Lung (tissue), 12 donors: ENCODE results near the gene KPTN. TPM values are rescaled to one million over a fixed set of nuclear protein-coding genes. Genes with fewer than 3 reads are reported as not detected.
"Not testable (repeated sequence)": the region's sequence is repeated elsewhere in the genome, so short reads cannot be mapped to it uniquely, and the experiment has no call there.

Source experiments
- ATAC-seq: fragments of 200-7000 bp; cut with Tn5 transposase; one replicate; pipeline ENCODE4 v1.9.1; 2020; ENCODE audit warnings: moderate number of reproducible peaks; ENCODE audit not compliant: insufficient read depth, low FRiP score
- DNase-seq, 3 donors: peaks; one replicate each; pipeline ENCODE4 v3.0.0-alpha.2; 2013 to 2017
- H3K27ac ChIP-seq, 2 donors: one replicate each; pipeline ENCODE4 v1.5.1; 2013; ENCODE audit warnings: mild to moderate bottlenecking in 2 of 2, moderate library complexity in 2 of 2, control low read depth in 1 of 2, inconsistent platforms in 1 of 2, low read depth in 1 of 2, low read length in 1 of 2
- H3K27me3 ChIP-seq, 3 donors: one replicate each; pipeline ENCODE4 v1.5.1; 2013; ENCODE audit warnings: low read length in 2 of 3; ENCODE audit not compliant: control insufficient read depth in 3 of 3, insufficient read depth in 3 of 3
- H3K36me3 ChIP-seq, 4 donors: one replicate each; pipeline ENCODE4 v1.5.1; 2013; ENCODE audit warnings: low read length in 4 of 4, mild to moderate bottlenecking in 1 of 4, moderate library complexity in 1 of 4; ENCODE audit not compliant: control insufficient read depth in 4 of 4, insufficient read depth in 4 of 4
- H3K4me1 ChIP-seq, 5 donors: one replicate each; pipeline ENCODE4 v1.5.1; 2013; ENCODE audit warnings: low read length in 5 of 5, mild to moderate bottlenecking in 2 of 5, moderate library complexity in 1 of 5; ENCODE audit not compliant: control insufficient read depth in 5 of 5, insufficient read depth in 5 of 5
- H3K4me3 ChIP-seq: one replicate; pipeline ENCODE4 v1.5.1; 2013; ENCODE audit warnings: mild to moderate bottlenecking, control low read depth, moderate library complexity
- H3K9ac ChIP-seq, 2 donors: one replicate each; pipeline ENCODE4 v1.5.1; 2013; ENCODE audit warnings: low read length in 2 of 2, control low read depth in 1 of 2; ENCODE audit not compliant: insufficient read depth in 1 of 2
- H3K9me3 ChIP-seq, 4 donors: one replicate each; pipeline ENCODE4 v1.5.1; 2013; ENCODE audit warnings: low read length in 3 of 4, mild to moderate bottlenecking in 1 of 4, moderate library complexity in 1 of 4; ENCODE audit not compliant: control insufficient read depth in 4 of 4, insufficient read depth in 3 of 4
- WGBS, 2 donors: extraction: QIAGEN DNeasy Blood & Tissue Kit; methylation state at CpG; one replicate each; pipeline ENCODE4 v1.1.7; 2013; 5-methylcytosine and 5-hydroxymethylcytosine counted together
- polyA plus RNA-seq, 2 donors: library from polyadenylated mRNA; stranded (reverse); fragments of 200-250 nt; gene quantifications; one replicate each; pipeline ENCODE4 v1.2.1, GENCODE V29; 2013
- total RNA-seq, 2 donors: library from RNA; depleted of rRNA in 1 of 2; stranded (reverse); fragments of >200 nt in 1 of 2; gene quantifications; one replicate each; pipeline ENCODE4 v1.2.1, GENCODE V29; 2014 to 2021
- TF ChIP-seq, protein P1 (sequence below): IDR thresholded peaks from 2 replicates; pipeline ENCODE4 v1.5.1; 2012; ENCODE audit warnings: mild to moderate bottlenecking; ENCODE audit errors: control extremely low read depth, extremely low read depth
- donor health status: control.
- donor health status: control.
- donor health status: Bipolar disorder and iron deficiency.
- donor health status: healthy.
- donor health status: DM: yes; HTN: yes; CAD: no.

The KPTN gene
- total and polyA plus RNA-seq, 4 donors, result 4.6 to 15.7 (median 12.9) TPM

DNA sequence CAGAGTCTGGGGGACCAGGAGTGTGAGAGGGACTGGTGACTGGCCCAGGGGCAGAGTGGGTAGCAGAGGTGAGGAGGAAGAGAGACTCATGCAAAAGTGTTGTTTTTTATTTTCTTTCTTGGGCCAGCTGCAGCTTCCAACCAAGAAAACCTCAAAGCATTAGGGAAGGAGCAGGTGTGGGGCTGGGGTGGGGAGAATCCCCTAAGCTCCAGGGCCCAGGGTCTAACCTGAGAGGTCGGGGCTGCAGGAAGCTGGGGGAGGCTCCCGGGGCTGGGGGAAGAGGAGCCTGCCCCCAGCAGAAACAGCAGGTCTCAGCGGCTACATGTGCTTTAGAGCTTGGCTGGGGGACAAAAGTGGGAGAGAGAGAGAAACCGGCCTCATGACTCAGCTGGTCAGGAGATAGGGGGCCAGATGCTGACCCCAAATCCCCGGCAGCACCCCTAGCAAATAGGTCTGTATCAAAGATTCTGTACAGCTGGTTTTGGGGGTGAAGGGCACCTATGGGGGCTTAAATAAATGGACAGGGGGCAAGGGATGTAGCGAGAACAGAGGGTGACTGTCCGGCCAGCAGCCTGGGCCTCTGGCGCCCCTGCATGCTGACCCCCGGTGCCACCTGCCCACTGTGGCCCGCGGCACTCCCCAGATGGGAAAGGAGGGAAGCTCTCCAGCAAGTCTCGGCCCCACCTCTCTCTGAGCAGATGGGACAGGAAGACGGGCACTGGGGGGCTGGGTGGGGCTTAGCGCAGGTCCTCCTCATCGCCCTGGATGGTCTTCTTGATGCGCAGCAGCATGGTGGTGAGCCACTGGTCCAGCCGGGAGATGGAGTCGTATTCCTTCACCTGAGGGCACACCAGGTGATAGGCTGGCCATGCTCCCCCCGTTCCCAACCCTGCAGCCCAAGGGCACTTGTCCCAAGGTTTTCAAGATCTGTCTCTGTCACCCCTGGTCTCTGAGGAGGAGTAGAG lies 3.8 kb upstream of the KPTN start:
- TF ChIP-seq, protein P1, sequence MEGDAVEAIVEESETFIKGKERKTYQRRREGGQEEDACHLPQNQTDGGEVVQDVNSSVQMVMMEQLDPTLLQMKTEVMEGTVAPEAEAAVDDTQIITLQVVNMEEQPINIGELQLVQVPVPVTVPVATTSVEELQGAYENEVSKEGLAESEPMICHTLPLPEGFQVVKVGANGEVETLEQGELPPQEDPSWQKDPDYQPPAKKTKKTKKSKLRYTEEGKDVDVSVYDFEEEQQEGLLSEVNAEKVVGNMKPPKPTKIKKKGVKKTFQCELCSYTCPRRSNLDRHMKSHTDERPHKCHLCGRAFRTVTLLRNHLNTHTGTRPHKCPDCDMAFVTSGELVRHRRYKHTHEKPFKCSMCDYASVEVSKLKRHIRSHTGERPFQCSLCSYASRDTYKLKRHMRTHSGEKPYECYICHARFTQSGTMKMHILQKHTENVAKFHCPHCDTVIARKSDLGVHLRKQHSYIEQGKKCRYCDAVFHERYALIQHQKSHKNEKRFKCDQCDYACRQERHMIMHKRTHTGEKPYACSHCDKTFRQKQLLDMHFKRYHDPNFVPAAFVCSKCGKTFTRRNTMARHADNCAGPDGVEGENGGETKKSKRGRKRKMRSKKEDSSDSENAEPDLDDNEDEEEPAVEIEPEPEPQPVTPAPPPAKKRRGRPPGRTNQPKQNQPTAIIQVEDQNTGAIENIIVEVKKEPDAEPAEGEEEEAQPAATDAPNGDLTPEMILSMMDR, result no peak
- H3K36me3 ChIP-seq, result peaks cover 4 to 54% (median 21%) of the 10 kb centered on the region in 4 donors
- WGBS, 2 donors, result 68 to 82% methylated on average over 19 of the region's 19 CpGs

DNA sequence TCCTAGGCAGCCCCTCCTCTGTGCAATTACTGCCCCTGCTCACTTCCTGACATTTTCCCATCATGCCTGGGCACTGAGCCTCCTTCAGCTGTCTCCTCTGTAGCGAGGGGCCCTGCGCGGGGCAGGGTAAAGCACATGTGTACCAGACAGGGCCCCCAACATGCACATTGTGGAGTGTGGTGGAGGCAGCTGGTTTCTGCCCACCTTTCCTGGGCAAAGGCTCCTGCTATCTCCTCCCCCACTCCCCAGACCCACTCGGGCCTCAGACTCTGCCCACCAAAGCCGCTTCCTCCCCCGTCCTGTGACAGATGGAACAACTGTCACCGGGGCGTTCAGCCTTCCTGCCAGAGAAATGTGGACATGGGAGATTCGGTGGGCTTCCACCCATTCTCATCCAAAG lies 2.9 kb upstream of the KPTN start:
- WGBS, 2 donors, result 34 to 60% methylated on average over 9 of the region's 9 CpGs
- DNase-seq, result no peak
- Histone ChIP-seq H3K27me3 (no peaks in the 10 kb centered on the region), H3K27ac (no peak overlapping the region), H3K9ac (no peak overlapping the region), H3K36me3 (peaks cover 4 to 45% (median 16%) of the 10 kb centered on the region in 4 donors), H3K4me1 (peaks cover 0 to 13% (median 4%) of the 10 kb centered on the region in 5 donors), H3K9me3 (peaks cover 0 to 2% (median 0%) of the 10 kb centered on the region in 4 donors), H3K4me3 (no peak overlapping the region)
- no peak for ATAC-seq
- TF ChIP-seq, protein P1, result no peak

More for the DNA sequence above, 3.8 kb upstream of the KPTN start:
- H3K27me3 ChIP-seq, result no peaks in the 10 kb centered on the region
- DNase-seq (no peak), ATAC-seq (no peak)
- H3K9ac ChIP-seq, result no peak overlapping the region
- H3K27ac ChIP-seq, result no peak overlapping the region
- H3K4me3 ChIP-seq, result no peak overlapping the region
- peaks cover 0 to 13% (median 4%) of the 10 kb centered on the region in 5 donors for H3K4me1 ChIP-seq
- peaks cover 0 to 2% (median 0%) of the 10 kb centered on the region in 4 donors for H3K9me3 ChIP-seq

DNA sequence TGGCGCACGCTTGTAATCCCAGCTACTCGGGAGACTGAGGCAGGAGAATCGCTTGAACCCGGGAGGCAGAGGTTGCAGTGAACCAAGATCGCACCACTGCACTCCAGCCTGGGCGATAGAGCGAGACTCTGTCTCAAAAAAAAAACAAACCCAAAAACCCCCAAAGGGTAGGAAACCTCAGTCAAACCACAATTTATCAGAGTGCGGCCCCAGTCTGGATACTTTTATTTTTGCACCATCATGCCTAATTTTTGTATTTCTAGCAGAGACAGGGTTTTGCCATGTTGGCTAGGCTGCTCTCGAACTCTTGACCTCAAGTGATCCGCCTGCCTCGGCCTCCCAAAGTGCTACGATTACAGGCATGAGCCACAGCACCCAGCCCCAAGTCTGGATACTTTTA lies 2.2 kb upstream of the KPTN start:
- H3K4me3 ChIP-seq, H3K9ac ChIP-seq, DNase-seq, H3K27me3 ChIP-seq, H3K27ac ChIP-seq, H3K9me3 ChIP-seq, ATAC-seq: not testable (repeated sequence)
- Histone ChIP-seq H3K36me3 (peaks cover 4 to 38% (median 16%) of the 10 kb centered on the region in 4 donors), H3K4me1 (peaks cover 0 to 13% (median 4%) of the 10 kb centered on the region in 5 donors)
- WGBS, 2 donors, result 74 to 81% methylated on average over 13 of the region's 13 CpGs

DNA sequence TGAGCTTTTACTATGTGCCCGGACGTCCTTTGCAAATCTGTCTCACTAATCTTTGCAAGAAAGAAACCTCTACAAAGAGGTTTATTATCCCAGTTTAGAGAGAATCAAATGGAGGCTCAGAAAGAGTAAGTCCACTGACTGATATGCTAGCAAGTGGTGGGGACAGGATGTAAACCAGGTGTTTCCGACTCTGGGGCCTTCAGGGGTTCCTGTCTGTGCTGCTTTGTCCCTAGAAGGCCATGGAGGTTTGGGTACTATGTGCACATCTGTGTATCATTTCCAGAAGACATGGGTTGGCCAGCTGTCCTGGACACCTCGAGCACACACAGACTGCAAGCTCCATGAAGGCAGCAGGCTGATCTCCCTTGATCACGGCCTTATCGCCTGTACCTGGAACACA lies 1.2 kb upstream of the KPTN start:
- Histone ChIP-seq H3K9ac (no peak overlapping the region), H3K27me3 (no peaks in the 10 kb centered on the region), H3K4me3 (no peak overlapping the region), H3K27ac (peak overlapping the region in 1 of 2 donors; percentile 93), H3K36me3 (peaks cover 4 to 29% (median 12%) of the 10 kb centered on the region in 4 donors), H3K9me3 (peaks cover 0 to 2% (median 0%) of the 10 kb centered on the region in 4 donors), H3K4me1 (peaks cover 0 to 13% (median 4%) of the 10 kb centered on the region in 5 donors)
- ATAC-seq, result no peak
- 83% methylated on average over 6 of the region's 6 CpGs for WGBS, 2 donors
- TF ChIP-seq, protein P1, result no peak
- no peak for DNase-seq
